HG03432 (cell line): ENCODE data around the gene ZAP70.

ENCODE experiments used
- ATAC-seq: cut with Tn5 transposase; IDR thresholded peaks from one replicate; pipeline ENCODE4 v1.9.1; 2021; ENCODE audit warnings: mild to moderate bottlenecking, moderate library complexity; ENCODE audit not compliant: unreplicated experiment

ZAP70 gene

GRCh38 chr2:97747716-97748115, 34.3 kb downstream of the ZAP70 start:
- ATAC-seq, result no peak

DNA sequence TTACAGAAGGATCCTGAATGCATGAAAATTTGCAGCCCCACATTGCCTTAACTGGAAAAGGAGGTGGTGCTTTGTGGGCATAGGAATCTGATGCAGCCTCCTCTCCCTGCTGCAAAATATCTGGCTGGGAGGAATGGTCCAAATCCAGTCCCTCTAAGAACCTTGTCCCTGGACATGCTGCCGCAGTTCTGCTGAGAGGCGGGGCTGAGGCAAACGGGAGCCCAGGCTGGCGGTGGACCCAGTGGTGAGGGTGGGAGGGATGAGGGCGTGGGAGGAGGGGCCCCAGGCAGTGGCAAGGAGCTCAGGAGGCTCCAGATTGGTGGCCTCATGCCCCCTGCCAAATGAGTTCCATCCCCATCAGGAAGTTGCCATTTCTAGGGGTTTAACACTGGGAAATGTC, 36.2 kb downstream of the ZAP70 start:
- ATAC-seq, result no peak

DNA sequence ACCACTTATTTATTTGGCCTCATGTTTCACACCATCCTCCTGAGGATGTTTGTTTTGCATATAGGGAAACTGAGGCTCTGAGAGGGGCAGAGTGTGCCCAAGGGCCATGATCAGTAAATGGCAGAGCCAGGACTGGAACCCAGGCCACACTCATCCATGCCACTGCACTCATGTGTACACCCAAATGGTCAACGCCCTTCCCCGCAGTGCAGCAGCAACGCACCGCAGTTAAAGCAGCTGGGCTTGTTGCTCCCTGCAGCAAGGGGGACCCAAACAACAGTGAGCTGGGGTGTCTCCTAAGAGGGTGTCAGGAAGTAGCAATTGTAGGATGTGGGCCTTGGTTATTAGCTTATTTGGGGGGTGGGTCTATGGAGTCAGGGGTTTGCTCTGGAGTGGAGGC, 36.6 kb downstream of the ZAP70 start:
- ATAC-seq, result no peak

- no peak for ATAC-seq
These were observed 38.4 kb downstream of the ZAP70 start for GRCh38 chr2:97751752-97752151.

- ATAC-seq, result no peak
These were observed 39.3 kb downstream of the ZAP70 start for GRCh38 chr2:97752342-97753334.

GRCh38 chr2:97754690-97755346, 41.4 kb downstream of the ZAP70 start:
- ATAC-seq, result no peak

DNA sequence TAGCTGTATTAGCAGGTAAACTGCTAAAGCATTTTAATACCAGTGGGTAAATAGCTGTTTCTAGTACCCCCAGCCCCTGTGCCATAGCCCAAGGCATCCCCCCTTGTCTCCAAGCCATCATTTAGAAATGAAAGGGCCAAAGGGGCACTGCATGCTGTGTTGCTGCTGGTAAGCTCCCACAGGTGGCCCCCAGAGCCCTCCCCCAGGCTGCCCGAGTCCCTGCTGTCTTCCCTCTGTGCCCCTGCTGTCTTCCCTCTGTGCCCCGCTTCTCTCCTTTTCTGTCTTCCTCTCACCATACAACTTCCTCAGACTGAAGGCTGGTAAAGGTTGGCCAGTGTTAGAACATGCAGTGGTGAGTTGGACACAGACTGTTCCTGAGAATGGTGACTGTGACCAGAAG, 42.1 kb downstream of the ZAP70 start:
- ATAC-seq, result no peak

DNA sequence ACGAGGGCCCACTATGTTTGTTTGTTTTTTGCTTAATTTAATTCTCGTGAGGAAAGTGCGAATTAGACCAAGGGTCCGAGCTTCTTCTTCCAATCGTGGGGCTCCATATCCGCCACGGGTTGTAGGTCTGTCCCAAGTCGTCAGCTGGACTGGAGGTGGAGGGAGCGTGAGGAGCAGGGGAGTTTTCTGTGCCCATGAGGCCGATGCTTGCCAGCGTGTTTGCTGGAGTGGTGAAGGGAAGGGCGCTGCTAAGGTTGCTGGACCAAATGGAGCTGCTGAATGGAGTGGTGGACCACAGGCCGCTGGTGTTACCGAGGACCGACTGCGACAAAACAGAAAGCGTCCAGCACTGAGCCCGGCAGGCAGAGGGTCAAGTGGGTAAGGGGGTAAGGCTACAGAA, 43.7 kb downstream of the ZAP70 start:
- ATAC-seq, result no peak

DNA sequence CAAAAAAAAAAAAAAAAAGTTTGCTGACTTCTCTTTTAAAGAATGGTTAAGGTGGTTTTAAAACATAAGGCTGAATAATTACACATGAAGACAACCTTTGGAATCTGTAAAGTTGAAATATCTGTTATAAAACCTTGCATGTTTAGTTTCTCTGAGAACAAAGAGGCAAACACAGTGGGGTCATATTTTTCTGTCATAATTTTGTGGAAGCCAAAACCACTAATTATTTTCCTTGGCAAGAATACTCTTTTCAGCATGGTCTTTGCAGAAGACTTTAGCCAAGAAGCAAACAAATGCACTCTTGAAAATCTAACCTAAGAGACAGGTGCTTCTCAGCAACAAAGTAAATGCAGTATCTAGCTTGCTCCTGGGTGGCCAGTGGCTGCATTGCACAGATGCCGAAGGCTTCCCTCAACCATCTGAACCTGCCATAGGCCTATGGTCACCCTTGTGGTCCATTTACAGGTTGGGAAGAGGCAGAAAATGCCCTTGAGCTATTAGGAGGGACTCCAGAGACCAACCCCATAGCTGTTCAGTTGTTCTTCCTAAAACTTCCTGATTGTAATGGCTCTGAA, 44.8 kb downstream of the ZAP70 start:
- no peak for ATAC-seq

DNA sequence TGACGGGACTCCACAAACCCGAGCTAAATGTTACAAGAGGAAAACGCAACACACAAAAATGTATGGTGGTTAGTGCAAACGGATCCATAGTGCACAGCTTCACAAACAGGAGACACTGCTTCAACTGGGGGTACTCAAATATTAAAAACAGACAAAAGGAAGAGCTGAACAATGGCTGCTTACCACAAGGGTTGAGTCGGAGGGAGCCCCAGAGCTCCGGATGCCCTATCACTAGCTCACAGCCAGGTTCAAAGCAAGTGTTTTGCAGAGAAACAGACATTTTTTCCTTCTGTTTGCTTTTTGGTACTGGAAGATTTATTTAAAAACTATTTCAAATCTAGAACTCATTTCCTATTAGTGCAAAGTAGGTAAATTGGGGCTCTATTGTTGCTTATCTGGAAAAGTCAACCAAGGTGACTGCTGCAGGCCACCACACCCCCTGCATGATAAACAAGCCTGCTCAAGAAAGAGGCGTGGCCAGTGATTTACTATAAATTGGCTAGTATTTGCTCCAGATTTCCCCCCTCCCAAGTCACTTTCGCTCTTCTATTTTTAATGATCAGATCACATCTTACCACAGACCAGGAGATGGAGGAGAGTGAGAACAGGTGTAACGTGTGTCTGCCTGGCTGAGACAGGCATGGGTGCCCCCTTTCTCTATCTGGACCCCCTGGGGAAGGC, 46.5 kb downstream of the ZAP70 start:
- no peak for ATAC-seq

DNA sequence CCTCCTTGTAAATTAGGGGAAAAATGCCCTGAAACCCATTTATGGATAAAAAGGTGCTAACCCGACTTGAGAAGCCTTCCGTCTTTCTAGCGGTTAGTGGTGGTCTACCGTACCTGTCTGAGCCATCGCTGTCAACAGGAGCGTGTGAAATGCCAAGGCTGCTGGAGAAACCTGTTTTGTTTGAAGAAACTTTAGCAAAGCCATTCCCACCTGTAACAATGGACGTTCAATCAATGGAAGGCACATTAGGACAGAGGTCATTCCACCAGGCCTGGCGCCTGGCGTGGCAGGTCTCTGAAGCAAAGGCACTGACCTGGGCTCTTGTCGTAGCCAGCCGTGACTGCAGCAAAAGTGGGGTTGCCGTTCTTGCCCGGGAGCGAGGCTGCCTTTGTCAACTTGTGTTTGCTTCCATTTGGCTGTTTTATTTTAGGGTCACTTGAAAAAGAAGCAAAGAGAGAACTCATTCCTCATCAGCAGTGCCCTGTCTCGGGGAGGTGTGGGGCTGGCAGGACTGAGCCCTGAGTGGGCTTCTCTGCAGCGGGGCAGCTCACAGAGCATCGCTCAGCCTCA, 47.2 kb downstream of the ZAP70 start:
- ATAC-seq, result no peak

GRCh38 chr2:97761192-97761591, 47.8 kb downstream of the ZAP70 start:
- no peak for ATAC-seq

DNA sequence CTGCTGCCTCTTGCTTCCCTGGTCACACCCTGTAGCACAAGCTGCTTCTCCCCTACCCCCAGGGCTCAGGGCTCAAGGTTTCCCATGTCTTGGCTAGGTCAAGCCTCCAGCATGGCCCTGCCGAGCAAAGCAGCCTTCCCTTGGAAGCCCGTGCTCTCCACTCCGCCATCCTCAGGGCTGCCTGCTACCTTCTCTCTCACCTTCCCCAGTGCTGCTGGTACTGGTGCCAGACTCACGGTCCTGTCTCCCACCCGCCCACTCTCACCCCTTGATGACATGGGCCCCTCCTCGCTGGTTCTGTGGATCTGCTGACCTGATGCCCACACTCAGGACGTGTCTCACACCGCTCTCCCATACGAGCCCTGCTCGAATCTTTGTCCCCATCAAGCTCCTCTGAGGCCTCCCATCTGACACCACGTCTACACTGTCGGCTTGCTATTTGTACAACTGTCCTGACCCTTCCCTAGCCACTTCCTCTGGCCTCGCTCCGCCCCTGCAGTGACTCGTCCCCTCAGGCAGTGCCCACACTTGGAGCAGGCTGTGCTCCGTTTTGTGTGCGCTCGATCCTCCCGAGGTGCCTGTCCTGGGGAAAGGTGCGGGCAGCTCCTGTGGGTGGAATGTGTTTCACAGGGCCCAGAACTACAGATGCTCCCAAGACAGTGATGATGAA, 49.9 kb downstream of the ZAP70 start:
- ATAC-seq, result no peak

GRCh38 chr2:97764559-97765263, 51.3 kb downstream of the ZAP70 start:
- no peak for ATAC-seq

- ATAC-seq, result no peak
These were observed 52.6 kb downstream of the ZAP70 start for GRCh38 chr2:97765933-97766332.

DNA sequence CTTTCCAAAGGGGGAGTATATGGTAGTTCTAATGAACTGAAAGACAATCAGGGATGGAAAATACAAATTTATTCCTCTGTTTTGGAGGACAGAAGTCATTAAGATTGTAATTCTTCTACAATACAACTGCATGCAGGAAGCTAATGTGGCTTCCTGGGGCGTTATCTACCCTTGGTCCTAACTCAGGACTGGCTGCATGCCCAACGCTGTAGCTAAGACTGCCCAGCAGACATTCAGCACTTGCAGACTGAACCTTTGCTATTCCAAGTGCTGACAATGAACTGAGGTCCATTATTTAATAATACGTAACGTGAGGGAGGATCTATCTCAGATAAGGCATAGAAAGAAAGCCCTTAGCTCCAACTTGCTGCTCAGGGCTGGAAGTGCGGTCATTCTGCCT, 53.2 kb downstream of the ZAP70 start:
- no peak for ATAC-seq

DNA sequence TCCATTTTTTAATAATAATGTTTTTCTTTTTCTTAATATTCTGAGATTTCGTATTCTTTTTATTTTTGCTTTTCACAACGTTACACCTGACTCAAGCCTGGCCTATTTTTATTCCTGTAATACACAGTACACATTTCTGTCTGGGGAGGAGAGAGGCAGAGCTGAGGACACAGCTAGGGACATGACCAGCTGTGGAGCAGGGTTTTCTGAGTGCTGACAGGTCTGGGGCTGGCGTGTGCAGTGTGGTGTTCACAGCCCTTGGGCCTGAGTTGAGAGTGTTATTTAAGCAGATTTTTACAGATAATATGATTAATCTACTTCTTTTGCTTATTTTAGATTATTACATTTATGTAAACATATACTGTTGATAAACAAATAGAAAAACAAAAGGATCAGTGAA, 55.9 kb downstream of the ZAP70 start:
- ATAC-seq, result no peak

GRCh38 chr2:97769711-97770110, 56.3 kb downstream of the ZAP70 start:
- no peak for ATAC-seq

DNA sequence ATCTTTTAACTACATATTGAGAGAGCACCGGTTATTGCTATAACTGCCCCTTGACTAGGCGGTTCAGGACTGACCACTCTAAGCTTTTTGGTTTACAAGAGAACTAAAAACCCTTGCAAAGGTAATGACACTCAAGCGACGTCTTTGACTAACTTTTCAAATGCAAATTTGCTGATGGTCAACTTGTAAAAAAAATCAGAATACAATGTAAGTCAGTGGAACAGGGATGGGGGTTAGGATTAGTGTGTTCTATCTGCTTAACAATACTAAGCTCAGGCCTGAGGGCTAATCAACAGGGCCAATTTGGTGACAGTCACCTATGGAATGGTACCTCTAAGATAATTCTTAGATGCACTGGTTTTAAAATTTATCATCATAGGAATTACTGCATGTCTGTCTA, 57.1 kb downstream of the ZAP70 start:
- no peak for ATAC-seq

DNA sequence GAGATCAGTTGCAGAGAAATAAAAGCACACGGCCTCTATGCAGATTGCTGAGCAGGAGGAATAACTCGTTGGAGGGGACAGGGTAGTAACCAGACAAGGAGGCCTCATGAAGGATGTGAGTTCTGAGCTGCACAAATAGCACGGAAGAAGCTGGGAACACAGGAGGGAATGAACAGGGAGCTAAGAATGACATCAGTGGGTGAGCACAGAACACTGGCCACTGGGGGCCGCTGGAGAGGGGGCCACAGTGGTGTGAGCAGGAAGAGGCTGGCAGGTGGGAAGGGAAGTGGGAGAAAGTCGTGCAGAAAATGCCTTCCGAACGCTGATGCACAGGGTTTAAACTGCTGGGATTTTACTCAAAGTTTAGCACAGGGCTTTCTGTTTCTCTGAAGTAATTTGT, 61.0 kb downstream of the ZAP70 start:
- ATAC-seq, result no peak
